Fibroblast of peridontal ligament (primary cell): ENCODE data around the gene DENND1C.
"Not testable (repeated sequence)": the region's sequence is repeated elsewhere in the genome, so short reads cannot be mapped to it uniquely, and the experiment has no call there.

Source experiments
- DNase-seq: peaks from one replicate; pipeline ENCODE4 v3.0.0-alpha.2; 2010; ENCODE audit errors: extremely low read depth

Gene DENND1C

DNA sequence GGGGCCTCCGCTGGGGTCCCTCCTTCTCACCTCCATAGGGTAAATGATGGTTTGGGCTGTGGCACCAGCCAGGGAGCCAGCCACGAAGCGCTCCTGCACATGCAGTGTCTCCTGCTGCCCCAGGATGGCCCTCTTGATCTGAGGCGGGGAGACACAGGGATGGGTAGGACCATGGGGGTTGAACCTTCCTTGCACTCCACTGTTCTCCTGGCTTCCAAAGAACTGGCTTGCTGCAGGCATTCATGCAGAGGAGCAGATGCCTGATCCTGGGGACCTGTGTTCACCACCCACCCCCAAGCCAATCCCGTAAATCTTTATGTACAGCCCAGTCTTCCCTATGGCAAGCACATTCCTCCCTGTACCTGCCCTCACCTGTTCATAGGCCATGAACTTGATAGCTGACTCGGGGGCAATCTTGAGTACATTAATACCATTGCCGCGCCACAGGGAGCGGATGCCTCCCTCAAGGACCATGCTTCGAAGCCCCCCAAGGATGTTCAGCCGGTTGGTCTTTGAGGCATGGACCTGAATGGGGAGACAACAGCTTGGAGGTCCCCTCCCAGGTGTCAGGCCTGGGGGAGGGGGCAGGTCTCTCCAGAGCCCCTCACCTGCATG lies 27.5 kb downstream of the DENND1C start:
- DNase-seq: no peak

DNA sequence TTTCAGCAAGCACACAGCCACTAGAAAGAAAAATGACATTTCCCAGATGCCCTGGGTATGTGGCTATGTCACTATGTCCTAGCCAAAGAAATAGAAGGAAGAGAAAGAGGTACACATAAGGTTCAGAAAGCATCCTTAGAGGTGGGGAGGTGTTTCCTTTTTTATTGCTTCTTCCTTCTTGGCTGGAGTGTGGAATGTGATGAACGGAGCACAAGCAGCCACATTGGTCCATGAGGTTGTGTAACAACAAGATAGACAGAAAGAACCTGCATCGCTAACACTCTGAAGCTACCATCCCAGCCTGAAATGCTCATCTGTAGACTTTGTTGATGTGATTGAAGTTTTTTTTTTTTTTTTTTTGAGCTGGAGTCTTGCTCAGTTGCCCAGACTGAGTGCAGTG lies 28.7 kb downstream of the DENND1C start:
- no peak for DNase-seq

DNA sequence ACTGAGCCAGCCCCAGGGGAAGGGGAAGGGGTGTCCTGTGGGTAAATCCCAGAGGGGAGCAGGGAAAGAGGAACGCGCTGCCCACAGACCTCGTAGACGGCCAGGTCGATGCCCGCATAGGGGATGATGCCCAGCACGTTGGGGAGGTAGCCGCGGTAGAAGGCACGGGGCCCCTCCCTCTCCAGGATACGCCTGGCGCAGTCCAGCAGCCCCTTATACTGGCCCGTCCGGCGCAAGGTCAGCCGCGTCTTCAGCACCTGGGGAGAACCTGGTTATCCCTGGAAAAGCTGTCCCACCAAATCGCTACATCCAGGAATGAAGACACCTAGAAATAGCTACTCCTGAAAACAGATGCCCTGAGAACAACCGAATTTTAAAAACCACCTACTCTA lies 29.4 kb downstream of the DENND1C start:
- no peak for DNase-seq

DNA sequence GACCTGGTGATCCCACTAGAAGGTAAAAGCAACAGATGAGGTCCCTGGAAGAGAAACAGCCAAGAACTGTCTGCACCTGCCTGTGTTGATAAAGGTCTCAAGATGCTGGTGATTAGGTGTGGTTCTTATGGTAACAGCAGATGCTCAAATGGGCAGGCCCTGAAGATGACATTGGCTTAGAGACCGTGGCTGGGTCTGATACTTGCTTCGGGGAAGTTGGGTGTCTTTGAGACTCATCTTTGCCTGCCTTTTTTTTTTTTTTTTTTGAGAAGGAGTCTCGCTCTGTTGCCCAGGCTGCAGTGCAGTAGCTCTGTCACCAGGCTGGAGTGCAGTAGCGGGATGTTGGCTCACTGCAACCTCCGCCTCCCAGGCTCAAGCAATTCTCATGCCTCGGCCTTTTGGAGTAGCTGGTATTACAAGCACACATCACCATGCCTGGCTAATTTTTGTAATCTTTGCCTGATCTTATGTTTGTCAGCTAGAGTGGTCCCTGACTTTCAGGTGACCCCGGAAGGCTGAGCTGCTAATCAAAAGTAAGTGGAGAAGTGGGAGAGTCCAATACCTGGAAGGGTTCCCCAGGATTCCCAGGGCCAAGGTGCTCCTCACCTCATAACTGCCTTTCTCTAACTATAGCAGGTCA lies 29.9 kb downstream of the DENND1C start:
- DNase-seq: no peak

DNA sequence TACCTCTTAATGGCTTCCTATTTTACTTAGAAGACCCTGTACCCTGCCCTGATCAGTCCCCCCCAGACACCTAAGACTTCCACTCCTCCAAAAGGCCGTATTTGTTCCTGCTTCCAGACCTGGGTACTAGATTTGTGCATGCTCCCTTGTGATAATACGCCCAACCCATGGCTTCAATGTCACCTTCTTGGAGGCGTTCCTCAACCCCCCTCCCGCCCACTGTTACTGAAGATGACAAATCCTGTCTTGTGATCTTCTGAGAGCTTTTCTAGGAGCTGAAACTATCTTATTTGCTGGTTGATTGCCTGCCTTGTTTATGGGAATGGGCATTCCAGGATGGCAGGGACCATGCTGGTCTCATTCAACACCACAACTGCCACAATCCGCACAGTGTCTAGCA lies 31.4 kb downstream of the DENND1C start:
- no peak for DNase-seq

DNA sequence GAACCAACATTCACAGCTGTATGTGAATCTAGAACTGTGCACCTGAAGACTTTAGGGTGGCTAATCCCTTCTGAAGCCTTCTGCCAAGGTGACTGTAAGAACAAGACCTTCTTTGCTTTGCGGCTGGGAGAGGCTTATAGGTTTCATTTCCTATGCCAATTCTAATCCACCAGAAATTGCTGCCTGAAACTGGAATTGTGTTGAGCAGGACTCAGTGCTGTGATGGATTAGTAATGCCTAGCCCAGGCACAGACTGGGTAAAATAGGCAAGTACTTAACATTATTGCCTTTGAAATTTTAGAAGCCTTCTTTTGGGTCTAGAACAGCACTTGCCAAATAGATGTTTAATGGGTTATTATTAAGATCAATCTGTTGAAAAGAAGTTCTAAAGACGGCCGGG lies 33.5 kb downstream of the DENND1C start:
- no peak for DNase-seq

DNA sequence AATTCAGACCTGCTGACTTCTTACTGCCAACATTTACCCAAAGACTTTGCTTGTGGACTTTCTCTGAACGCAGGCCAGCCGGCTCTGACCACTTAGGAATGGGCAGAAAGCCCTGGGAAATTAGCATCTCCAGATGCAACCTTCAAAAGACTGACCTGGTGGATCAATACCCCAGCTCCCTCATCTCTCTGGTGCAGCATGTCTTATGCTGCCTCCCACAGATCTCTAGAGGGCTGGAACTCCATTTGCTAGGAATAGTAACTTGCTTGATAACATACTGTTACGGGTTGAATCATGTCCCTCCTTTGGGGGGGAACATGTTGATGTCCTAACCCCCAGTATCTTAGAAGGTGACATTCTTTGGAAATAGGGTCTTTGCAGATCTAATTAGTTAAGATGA lies 35.1 kb downstream of the DENND1C start:
- no peak for DNase-seq

DNA sequence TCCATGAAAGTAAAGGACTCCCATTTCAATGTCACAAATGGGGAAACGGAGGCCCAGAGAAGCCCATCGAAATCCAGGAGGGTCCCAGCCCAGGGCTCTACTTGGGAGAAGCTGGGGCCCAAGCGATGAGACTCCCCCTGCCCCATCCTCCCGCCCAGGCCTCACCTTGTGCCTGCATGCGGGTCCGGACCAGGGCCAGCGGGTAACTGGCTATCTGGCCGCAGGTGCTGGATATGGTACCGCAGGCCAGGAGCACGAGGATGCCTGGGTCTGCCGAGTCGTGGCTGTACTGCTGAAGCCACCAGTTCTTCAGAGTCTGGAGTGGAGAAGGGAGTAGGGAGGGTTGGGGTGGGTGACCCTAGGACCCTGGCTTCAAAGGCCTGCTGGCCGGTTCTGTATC lies 37.6 kb downstream of the DENND1C start:
- no peak for DNase-seq

DNA sequence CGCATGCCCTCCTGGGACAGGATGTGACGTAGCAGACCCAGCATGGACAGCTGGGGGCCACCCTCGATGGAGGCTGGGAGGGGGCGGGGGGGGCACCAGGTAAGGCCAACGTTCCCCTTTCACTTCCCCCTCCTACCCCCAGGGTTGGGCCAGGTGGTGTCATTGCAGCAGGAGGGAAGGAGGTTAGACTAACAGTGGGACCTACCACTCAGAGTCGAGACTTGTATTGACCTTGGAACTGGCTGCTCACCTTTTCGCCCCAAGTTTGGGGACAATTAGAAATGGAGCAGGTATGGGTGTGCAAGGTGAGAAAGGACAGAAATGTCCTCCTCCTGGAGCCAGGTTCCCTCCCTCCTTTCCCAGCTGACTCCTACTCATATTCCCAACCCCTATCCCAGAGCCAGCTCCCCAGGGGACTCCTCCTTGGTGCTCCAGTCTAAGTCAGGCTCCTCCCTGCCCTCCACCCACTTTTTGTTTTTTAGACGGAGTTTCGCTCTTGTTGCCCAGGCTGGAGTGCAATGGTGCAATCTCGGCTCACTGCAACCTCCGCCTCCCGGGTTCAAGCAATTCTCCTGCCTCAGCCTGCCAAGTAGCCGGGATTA lies 39.4 kb downstream of the DENND1C start:
- no peak for DNase-seq

DNA sequence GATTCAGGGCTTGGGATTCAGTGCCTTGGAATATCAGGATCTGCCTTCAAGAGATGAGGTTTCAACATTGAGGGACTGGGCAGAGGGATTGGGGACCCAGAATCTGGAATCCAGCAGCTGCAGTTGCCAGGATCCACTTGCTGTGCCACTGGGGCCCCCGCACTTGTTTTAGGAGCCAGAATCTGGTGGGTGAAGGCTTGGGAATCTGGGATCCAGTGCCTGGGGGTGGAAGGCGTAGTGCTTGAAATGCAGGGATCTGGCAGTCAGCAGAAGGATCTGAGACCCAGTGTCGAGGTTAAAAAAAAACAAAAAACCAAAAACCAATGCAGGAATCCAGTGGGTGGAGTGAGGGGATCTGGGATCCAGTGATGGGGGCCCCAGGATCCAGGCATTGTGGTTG lies 40.7 kb downstream of the DENND1C start:
- DNase-seq: no peak

DNA sequence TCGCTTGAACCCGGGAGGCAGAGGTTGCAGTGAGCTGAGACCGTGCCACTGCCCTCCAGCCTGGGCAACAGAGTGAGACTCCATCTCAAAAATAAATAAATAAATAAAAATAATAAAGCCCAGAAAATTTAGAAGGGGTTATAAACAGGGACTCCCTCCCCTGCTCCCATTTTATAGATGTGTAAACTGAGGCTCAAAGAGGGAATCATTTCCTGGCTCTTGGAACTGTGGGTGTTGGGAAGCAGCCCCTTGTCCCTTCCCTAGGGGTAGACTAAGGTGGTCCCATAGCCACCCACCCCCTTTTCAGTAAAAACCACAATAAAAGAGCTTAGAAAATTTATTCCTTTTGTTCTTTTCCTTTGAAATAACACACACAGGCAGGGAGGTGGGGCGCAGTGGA lies 41.8 kb downstream of the DENND1C start:
- no peak for DNase-seq

DNA sequence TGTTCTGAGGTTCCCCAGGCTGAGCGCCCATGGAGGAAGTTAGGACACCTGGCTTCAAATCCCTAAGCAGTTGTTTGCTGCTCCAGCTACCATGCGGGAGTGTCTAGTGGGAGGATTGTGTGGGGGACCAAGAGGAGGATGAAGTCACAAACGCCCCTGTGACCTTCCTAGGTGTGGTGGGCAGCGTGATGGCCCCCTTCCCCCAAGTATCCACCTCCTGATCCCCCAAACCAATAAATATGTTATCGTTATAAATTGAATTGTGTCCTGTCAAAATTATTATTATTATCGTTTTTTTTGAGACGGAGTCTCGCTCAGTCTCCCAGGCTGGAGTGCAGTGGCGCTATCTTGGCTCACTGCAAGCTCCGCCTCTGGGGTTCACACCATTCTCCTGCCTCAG lies 47.9 kb downstream of the DENND1C start, which contains the start of gene SLC25A41:
Gene SLC25A41, minus strand, starts transcription at position 101 of the 400 bp plus-strand sequence. Its CDS starts 70 bp downstream, at position 31.
- DNase-seq: no peak

DNA sequence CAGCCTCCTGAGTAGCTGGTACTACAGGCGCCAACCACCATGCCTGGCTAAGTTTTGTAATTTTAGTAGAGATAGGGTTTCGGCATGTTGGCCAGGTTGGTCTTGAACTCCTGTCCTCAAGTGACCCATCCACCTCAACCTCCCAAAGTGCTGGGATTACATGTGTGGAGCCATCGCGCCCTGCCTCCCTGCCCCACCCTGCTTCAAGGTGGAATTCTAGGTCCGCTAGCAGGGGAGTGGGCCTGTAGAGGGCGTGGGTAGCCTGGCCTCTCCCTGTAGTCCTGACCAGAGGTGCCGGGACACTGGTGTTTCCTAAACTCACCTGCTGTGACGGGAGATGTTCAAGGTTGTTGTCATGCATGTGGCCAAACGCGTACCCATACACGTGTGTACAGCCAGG lies 48.4 kb downstream of the DENND1C start:
- no peak for DNase-seq

DNA sequence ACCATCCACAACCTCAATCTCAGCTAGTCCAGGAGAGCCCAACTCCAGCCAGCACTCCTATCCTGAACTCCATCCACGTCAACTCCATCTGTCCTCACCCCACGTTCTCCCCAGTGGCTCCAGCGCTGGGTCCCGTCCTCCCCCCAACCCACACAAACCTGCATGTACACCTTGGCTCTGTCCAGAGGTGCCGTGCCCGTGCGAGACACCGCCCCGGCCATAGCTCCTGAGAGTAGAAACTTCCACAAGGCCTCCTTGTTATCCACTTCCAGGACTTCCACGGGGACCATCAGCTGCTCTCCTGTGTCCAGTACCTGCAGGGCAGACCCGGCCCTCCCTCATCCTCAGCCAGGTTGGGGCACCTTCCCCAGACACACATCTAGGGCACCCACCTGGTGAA lies 49.7 kb downstream of the DENND1C start:
- no peak for DNase-seq

DNA sequence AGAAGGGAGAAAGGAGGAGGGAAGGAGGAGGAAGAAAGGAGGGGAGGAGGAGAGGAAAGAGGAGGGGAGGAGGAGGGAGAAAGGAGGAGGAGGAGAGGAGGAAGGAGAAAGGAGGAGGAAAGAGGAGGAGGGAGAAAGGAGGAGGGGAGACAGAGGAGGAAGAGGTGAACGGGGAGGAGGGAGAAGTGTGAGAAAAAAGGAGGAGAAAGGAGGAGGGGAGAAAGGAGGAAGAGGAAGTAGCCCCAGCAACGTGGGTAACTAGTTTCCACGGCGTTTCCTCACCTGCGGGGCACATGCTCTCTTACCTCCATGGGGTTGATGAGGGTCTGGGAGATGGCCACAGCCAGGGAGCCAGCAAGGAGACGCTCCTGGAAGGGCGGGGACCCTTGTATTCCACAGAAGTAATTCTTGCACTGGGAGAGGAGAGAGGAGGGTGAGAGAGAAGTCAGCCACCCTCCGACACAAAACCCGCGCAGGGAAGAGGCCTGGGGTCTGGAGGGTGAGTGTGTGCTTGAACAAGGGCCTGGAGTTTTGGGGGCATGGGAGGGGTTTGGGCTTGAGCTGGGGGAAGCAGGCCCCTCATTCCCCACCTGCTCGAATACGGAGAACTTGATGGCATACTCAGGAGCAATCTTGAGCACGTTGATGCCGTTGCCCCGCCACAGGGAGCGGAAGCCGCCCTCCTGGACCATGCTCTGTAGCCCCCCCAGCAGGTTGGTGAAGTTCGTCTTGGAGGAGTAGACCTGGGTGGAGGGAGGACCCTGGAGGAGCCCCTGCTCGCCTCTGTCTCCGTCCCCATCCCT lies 52.0 kb downstream of the DENND1C start:
- DNase-seq: no peak

DNA sequence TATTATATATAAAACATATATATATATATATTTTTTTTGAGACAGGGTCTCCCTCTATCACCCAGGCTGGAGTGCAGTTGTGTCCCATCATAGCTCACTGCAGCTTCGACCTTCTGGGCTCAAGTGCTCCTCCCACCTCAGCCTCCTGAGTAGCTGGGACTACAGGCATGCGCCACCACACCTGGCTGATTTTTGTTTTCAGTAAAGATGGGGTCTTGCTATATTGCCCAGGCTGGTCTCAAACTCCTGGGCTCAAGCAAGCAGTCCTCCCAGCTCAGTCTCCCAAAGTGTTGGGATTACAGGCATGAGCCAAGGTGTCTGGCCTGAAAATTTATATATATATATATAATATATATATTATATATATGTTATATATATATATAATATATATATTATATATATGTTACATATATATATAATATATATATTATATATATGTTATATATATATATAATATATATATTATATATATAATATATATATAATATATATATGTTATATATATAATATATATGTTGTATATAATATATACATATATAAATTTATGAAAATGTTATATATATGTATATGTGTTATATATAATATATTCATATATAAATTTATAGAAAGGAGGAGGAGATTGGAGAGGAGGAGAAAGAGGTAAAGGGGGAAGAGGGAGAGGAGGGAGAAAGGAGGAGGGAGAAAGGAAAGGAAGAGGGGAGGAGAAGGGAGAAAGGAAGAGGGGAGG lies 52.7 kb downstream of the DENND1C start:
- DNase-seq: not testable (repeated sequence)

DNA sequence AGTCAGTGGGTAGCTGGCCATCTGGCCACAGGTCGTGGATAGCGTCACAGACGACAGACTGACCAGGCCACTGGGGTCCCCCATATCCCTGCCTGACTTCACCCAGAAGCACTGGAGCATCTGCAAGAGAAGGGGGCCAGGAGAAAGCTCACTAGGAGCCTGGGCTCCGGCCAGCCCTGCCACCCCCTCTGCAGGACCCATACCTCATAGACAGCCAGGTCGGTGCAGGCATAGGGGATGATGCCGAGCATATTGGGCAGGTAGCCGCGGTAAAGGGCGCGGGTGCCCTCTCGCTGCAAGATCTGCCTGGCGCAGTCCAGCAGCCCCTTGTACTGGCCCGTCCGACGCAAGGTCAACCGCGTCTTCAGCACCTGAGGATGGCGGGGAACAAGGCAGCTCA lies 54.5 kb downstream of the DENND1C start:
- no peak for DNase-seq

DNA sequence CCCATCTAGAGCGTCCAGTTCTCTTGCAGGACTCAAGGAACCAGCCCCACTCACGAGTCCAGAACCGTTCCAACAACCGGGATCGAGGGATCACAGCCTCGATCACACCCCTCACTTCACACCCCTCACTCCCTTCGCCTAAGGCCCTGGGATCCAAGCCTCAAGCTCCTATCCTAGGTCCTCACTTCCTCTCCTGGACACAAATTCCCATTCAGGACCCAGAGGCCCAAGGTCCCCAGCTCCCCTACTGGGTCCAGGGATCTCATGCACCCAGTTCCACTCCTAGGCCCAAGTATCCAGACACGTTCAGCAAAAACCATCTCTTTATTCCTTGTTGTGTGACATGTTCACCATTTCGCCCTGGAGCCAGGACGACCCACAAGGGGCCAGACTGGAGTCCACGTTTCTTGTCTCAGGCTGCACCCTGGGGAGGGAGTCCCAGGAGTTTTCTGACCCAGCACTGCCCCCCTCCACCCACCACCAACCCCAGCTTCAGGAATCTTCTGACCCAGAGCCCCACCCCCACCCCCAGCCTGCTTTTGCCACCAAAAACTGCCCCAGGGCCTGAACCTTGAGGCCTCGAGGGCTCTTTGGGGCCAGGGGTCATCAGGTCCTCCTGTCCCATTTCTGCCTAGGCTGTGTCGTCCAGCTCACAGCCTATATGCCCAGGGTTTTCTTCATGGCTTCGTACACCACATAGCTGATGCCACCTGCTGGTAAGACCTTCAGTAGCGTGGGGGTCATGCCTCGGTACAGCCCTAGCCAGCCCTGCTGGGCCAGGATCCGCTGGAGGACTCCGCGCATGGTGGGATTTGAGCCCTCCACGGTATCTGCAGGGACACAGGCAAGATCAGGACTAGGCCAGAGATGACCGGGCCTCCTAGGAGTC lies 55.6 kb downstream of the DENND1C start:
- DNase-seq: no peak

DNA sequence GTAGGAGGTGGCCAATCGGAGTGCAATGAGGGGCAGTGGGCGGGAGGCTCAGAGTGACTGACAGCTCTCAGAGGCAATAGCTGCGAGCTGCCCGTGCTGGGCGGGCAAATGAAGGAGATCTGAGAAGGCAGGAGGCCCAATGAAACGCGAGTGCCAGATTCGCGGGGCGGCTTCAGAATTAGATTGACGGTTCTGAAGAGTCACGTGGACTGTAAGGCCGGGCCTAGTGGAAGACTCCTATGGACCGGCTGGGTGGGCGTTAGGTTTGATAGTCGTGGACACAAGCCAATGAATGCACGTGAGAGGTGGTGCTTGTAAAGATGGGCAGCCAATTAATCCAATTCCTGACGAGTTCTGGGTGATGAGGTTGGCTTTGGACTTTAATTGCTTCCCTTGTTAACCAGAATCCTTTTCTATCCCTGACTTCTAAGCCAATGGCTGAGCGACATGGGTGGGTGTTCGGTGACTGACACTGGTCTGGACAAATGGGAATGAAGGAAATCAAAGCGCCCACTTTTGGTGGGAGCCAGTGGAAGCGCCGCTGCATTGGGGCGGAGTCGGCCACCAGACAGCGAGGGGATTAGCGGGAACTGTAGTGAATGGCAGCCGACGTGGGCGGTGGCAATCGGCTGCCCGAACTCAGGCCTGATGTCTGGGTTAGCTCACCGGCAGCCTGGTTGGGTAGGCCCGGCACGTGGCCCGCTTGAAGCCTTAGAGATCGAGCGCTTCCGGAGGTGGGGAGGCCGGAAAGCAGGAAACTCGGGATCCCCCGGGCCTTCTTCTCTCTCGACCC lies 56.5 kb downstream of the DENND1C start:
- peak; percentile 100 for DNase-seq
